Panc1 (cell line): ENCODE measurements around the gene CACNA1C. TPM values are rescaled to one million over a fixed set of nuclear protein-coding genes. Genes with fewer than 3 reads are reported as not detected.

Experiments
- ATAC-seq: fragments of 200-7000 bp; cut with Tn5 transposase; 2 replicates; pipeline ENCODE4 v1.9.1; 2020; ENCODE audit warnings: mild to moderate bottlenecking, moderate library complexity
- BruUV-seq: library from RNA; stranded (reverse); fragments of 400-500 nt; replicated peaks from 2 replicates; lab custom pipeline; 2021; lab: Mats Ljungman, UMichigan
- CTCF ChIA-PET: fragments of 300-600 bp; sonication (Branson Sonifier 250); formaldehyde crosslinking; loops from one replicate; lab custom pipeline; 2022; ENCODE audit warnings: antibody characterized with exemption; lab: Charles Lee
- POLR2A ChIA-PET: fragments of 300-600 bp; sonication (Branson Sonifier 250); formaldehyde crosslinking; loops from one replicate; lab custom pipeline; 2022; ENCODE audit warnings: antibody characterized with exemption; lab: Charles Lee
- DNase-seq: peaks from one replicate; pipeline ENCODE4 v3.0.0-alpha.2; 2010; ENCODE audit warnings: low read depth, low spot score
- H3K27ac ChIP-seq: 2 replicates; pipeline ENCODE4 v1.5.1; 2011; ENCODE audit warnings: mild to moderate bottlenecking, low read length, inconsistent platforms
- H3K27me3 ChIP-seq: fragments of 200-500 bp; sonication (Bioruptor generic); 2 replicates; pipeline ENCODE4 v1.6.0; 2014; ENCODE audit warnings: low read length, inconsistent platforms; ENCODE audit not compliant: control insufficient read depth, insufficient read depth
- H3K36me3 ChIP-seq: fragments of 200-500 bp; sonication (Bioruptor generic); 2 replicates; pipeline ENCODE4 v1.5.1; 2014; ENCODE audit warnings: inconsistent platforms, mild to moderate bottlenecking, low read length, moderate library complexity; ENCODE audit not compliant: control insufficient read depth, insufficient read depth
- H3K4me1 ChIP-seq: 2 replicates; pipeline ENCODE4 v1.5.1; 2011; ENCODE audit warnings: inconsistent platforms, mild to moderate bottlenecking, low read length, moderate library complexity; ENCODE audit not compliant: control insufficient read depth, insufficient read depth
- H3K4me3 ChIP-seq, 2 experiments: 2 replicates each; pipeline ENCODE4 v1.5.1; 2011 to 2012; ENCODE audit warnings: low read depth in 2 of 2, low read length in 2 of 2, mild to moderate bottlenecking in 2 of 2, inconsistent platforms in 1 of 2, moderate library complexity in 1 of 2
- H3K9me3 ChIP-seq: fragments of 200-500 bp; sonication (Bioruptor generic); 2 replicates; pipeline ENCODE4 v1.5.1; 2014; ENCODE audit warnings: low read depth, mild to moderate bottlenecking, inconsistent platforms, low read length, moderate library complexity; ENCODE audit not compliant: control insufficient read depth, insufficient read depth
- CTCF ChIP-seq: fragments of 450-650 bp; IDR thresholded peaks from 2 replicates; pipeline ENCODE4 v1.5.1; 2017; ENCODE audit warnings: mild to moderate bottlenecking
- POLR2AphosphoS5 ChIP-seq: IDR thresholded peaks from 2 replicates; pipeline ENCODE4 v1.6.1; 2012; ENCODE audit warnings: mild to moderate bottlenecking, low read depth, low read length, moderate library complexity
- REST ChIP-seq, 2 experiments: IDR thresholded peaks; 2 replicates each; pipeline ENCODE4 v1.6.1; 2011 to 2012; ENCODE audit warnings: low read depth in 2 of 2, control low read depth in 1 of 2, low read length in 1 of 2, mild to moderate bottlenecking in 1 of 2, moderate library complexity in 1 of 2; ENCODE audit not compliant: insufficient read depth in 1 of 2
- SIN3A ChIP-seq: IDR thresholded peaks from 2 replicates; pipeline ENCODE4 v1.6.1; 2012; ENCODE audit warnings: low read depth, mild to moderate bottlenecking, low read length, moderate library complexity, borderline replicate concordance; ENCODE audit not compliant: insufficient read depth
- TCF7L2 ChIP-seq: IDR thresholded peaks from 2 replicates; pipeline ENCODE4 v1.6.1; 2011; ENCODE audit warnings: mild to moderate bottlenecking, low read depth, low read length, inconsistent platforms
- in situ Hi-C: cut with HindIII; loops from 2 replicates; pipeline ENCODE4 v1.10.0; 2016; ENCODE audit warnings: low sequenced_read_pairs, low pct_unique_long_range_greater_than_20kb
- intact Hi-C: fragments of 100-400 bp; cut with micrococcal nuclease; formaldehyde crosslinking; loops from one replicate; pipeline ENCODE4 v1.10.0; 2022; ENCODE audit not compliant: unreplicated experiment
- total RNA-seq: library from RNA; stranded (reverse); gene quantifications from one replicate; pipeline ENCODE4 v1.2.1, GENCODE V29; 2021; ENCODE audit not compliant: unreplicated experiment

CACNA1C gene
- total RNA-seq, 1 experiment from 2014 or later: 0.03 TPM

GRCh38 chr12:2605301-2605700, 552.5 kb downstream of the CACNA1C start:
- H3K27ac ChIP-seq: no peak overlapping the region
- H3K4me3 ChIP-seq: no peak overlapping the region
- in situ Hi-C loops (no loop called here), intact Hi-C loops (no loop called here)
- no peaks in the 10 kb centered on the region for H3K9me3 ChIP-seq
- ATAC-seq: no peak
- H3K36me3 ChIP-seq: no peaks in the 10 kb centered on the region
- H3K4me1 ChIP-seq: no peaks in the 10 kb centered on the region
- H3K27me3 ChIP-seq: no peaks in the 10 kb centered on the region
- POLR2A ChIA-PET: no interaction called here
- BruUV-seq: no TSS peak
- TF ChIP-seq POLR2AphosphoS5 (no peak), CTCF (no peak), SIN3A (no peak), REST (IDR thresholded peaks at IDR 0.05; ENCODE audit: insufficient read depth in 1 of 2, low read depth in 2 of 2, low read length in 1 of 2) (no peak), TCF7L2 (no peak)
- no peak for DNase-seq
- CTCF ChIA-PET: no interaction called here

DNA sequence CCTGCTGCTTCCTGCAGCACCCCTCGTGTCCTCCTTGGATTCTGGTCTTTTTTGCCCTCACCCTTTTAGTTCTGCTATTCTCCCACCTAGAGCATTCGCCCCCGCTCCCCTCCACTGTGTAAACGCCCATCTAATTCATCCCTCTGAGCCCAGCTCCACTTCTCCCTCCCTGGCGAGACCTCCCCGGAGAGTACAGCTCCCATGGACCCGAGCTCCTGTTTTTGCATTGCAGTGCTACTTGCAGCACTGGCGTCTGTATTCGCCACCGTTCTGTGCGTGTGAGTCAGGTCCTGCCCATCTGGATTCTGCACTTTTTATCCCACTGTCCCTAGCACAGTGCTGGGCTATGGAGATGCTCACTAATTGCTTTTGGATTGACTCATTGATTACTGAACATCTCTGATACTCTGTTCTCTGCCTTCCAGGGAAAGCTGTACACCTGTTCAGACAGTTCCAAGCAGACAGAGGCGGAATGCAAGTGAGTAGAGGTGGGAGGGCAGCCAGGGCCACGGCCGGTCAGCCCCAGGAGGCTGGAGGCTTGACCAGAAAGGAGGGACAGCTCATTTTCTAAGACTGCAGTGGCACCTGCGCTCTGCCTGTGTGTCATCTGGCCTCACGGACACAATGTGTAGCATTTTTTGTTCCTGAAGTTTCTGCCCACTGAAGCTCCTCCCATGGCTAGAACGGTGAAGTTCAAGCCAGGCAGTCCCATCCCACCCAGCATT, 553.6 kb downstream of the CACNA1C start:
- ChIA-PET POLR2A (no interaction called here), CTCF (no interaction called here)
- no peak for DNase-seq
- no peak for ATAC-seq
- intact Hi-C loops (no loop called here), in situ Hi-C loops (no loop called here)
- Histone ChIP-seq H3K4me3 (no peak overlapping the region), H3K9me3 (no peaks in the 10 kb centered on the region), H3K27ac (no peak overlapping the region), H3K36me3 (no peaks in the 10 kb centered on the region), H3K27me3 (no peaks in the 10 kb centered on the region), H3K4me1 (no peaks in the 10 kb centered on the region)
- no TSS peak for BruUV-seq
- no peak for TF ChIP-seq REST (IDR thresholded peaks at IDR 0.05; ENCODE audit: insufficient read depth in 1 of 2, low read depth in 2 of 2, low read length in 1 of 2)
- no peak for TF ChIP-seq POLR2AphosphoS5
- TF ChIP-seq CTCF: no peak
- TF ChIP-seq SIN3A: no peak
- TF ChIP-seq TCF7L2: no peak
